ENCODE data around the gene HYPK. TPM values are rescaled to one million over a fixed set of nuclear protein-coding genes. Genes with fewer than 3 reads are reported as not detected.

HYPK gene, protein sequence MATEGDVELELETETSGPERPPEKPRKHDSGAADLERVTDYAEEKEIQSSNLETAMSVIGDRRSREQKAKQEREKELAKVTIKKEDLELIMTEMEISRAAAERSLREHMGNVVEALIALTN
- total RNA-seq (10 to 100 TPM in 4 of 7 donors, 1 to 10 TPM in 3; 7.5 to 29.2 (median 10.1) TPM), polyA plus RNA-seq (10 to 100 TPM in 1 of 3 donors, 1 to 10 TPM in 2; 2.4 to 35.8 (median 7.8) TPM)
- long read RNA-seq, donor 1, transcript HYPK-202 (4 exons, 1,051 nt): major isoform, 63 of 64 reads
- long read RNA-seq, donor 1, partial matches to known transcripts: 0 of 64 reads
- long read RNA-seq, donor 1, other reads (novel, unspliced or antisense): 0 of 64 reads
- long read RNA-seq, donor 2, transcript HYPK-202 (4 exons, 1,051 nt): major isoform, 45 of 47 reads
- long read RNA-seq, donor 2, partial matches to known transcripts: 0 of 47 reads
- long read RNA-seq, donor 2, other reads (novel, unspliced or antisense): 0 of 47 reads

- H3K27ac ChIP-seq: peak within 1 kb of the TSS; percentile 74 to 93 (median 90)
- TF ChIP-seq POLR2AphosphoS5 (IDR thresholded peaks at IDR 0.05): peak; percentile 95 to 97 (median 97)
- TF ChIP-seq, protein P1, sequence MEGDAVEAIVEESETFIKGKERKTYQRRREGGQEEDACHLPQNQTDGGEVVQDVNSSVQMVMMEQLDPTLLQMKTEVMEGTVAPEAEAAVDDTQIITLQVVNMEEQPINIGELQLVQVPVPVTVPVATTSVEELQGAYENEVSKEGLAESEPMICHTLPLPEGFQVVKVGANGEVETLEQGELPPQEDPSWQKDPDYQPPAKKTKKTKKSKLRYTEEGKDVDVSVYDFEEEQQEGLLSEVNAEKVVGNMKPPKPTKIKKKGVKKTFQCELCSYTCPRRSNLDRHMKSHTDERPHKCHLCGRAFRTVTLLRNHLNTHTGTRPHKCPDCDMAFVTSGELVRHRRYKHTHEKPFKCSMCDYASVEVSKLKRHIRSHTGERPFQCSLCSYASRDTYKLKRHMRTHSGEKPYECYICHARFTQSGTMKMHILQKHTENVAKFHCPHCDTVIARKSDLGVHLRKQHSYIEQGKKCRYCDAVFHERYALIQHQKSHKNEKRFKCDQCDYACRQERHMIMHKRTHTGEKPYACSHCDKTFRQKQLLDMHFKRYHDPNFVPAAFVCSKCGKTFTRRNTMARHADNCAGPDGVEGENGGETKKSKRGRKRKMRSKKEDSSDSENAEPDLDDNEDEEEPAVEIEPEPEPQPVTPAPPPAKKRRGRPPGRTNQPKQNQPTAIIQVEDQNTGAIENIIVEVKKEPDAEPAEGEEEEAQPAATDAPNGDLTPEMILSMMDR (IDR thresholded peaks at IDR 0.05 in 8 of 11, conservative IDR thresholded peaks at IDR 0.05 in 3 of 11): no peak
- TF ChIP-seq POLR2A (IDR thresholded peaks at IDR 0.05): no peak
- H3K4me1 ChIP-seq: peaks cover 8 to 61% (median 40%) of the 10 kb centered on the region in 6 donors
- no peaks in the 10 kb centered on the region for H3K9me3 ChIP-seq
- 7 to 9% (median 8%) methylated on average over 44 of the region's 44 CpGs for WGBS, 5 donors
- H3K27me3 ChIP-seq (replicated peaks in 1 of 7): no peaks in the 10 kb centered on the region
- peak; percentile 98 for DNase-seq
- peaks cover 3 to 88% (median 49%) of the 10 kb centered on the region in 6 donors for H3K36me3 ChIP-seq
- H3K4me3 ChIP-seq: peak within 1 kb of the TSS; percentile 81 to 93 (median 88)
- intact Hi-C loops (cut with DNase I; ENCODE audit: low total_unique reads): no loop called here
These were observed at the start of gene HYPK for GRCh38 chr15:43800286-43801141. Gene HYPK (plus strand): TSS chr15:43800599. CDS start chr15:43800623, 24 bp downstream.

DNA sequence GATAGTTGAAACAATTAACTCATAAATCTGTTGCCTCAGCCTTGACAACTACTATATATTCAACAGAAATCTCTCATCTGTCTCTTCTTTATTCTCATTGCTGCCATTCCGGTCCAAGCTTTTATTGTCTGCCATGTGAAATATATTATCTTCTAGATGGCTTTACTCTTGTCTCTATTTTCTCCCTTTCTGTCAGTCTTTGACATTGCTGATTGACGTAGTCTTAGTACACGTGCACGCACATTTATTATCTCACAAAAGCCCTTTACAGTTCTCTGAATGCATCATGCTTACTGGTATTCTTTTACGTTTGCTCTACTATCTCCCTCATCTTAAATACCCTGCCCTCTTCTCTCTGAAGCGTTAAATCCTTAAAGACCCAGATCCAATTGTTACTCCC, 48.5 kb upstream of the HYPK start:
- TF ChIP-seq POLR2AphosphoS5 (IDR thresholded peaks at IDR 0.05) (no peak), POLR2A (IDR thresholded peaks at IDR 0.05) (no peak)
- TF ChIP-seq, protein P1 (IDR thresholded peaks at IDR 0.05 in 8 of 11, conservative IDR thresholded peaks at IDR 0.05 in 3 of 11): no peak
- Histone ChIP-seq H3K27me3 (replicated peaks in 1 of 7) (no peaks in the 10 kb centered on the region), H3K36me3 (peaks cover 0 to 66% (median 31%) of the 10 kb centered on the region in 6 donors), H3K9me3 (no peaks in the 10 kb centered on the region), H3K4me1 (peaks cover 47 to 86% (median 71%) of the 10 kb centered on the region in 6 donors), H3K4me3 (no peak overlapping the region), H3K27ac (no peak overlapping the region)
- 77 to 87% (median 85%) methylated on average over 6 of the region's 6 CpGs for WGBS, 5 donors
- intact Hi-C loops (cut with DNase I; ENCODE audit: low total_unique reads): no loop called here
- DNase-seq: no peak

- intact Hi-C loops (cut with DNase I; ENCODE audit: low total_unique reads): no loop called here
- 85 to 93% (median 90%) methylated on average over 6 of the region's 6 CpGs for WGBS, 5 donors
- TF ChIP-seq, protein P1 (IDR thresholded peaks at IDR 0.05 in 8 of 11, conservative IDR thresholded peaks at IDR 0.05 in 3 of 11): no peak
- no peak for TF ChIP-seq POLR2AphosphoS5 (IDR thresholded peaks at IDR 0.05)
- no peak for TF ChIP-seq POLR2A (IDR thresholded peaks at IDR 0.05)
- Histone ChIP-seq H3K27ac (peak overlapping the region in 1 of 8 donors; percentile 47), H3K27me3 (replicated peaks in 1 of 7) (no peaks in the 10 kb centered on the region), H3K4me1 (peaks cover 0 to 15% (median 1%) of the 10 kb centered on the region in 6 donors), H3K9me3 (no peaks in the 10 kb centered on the region), H3K36me3 (peaks cover 7 to 100% (median 96%) of the 10 kb centered on the region in 6 donors), H3K4me3 (no peak overlapping the region)
- no peak for DNase-seq
These were observed 37.6 kb upstream of the HYPK start for GRCh38 chr15:43762824-43763223.

Measured in spleen (tissue), 13 donors.